GM12874 (cell line): ENCODE results near the gene PKNOX2.
A peak's percentile ranks its signal among the peaks of the same experiment; 100 is the strongest.

Experiments used
- TF ChIP-seq, protein P1 (sequence below): IDR thresholded peaks from 2 replicates; pipeline ENCODE4 v1.5.1; 2011; ENCODE audit warnings: low read depth, mild to moderate bottlenecking, control low read depth, low read length, moderate library complexity; ENCODE audit not compliant: insufficient read depth

PKNOX2 gene

DNA sequence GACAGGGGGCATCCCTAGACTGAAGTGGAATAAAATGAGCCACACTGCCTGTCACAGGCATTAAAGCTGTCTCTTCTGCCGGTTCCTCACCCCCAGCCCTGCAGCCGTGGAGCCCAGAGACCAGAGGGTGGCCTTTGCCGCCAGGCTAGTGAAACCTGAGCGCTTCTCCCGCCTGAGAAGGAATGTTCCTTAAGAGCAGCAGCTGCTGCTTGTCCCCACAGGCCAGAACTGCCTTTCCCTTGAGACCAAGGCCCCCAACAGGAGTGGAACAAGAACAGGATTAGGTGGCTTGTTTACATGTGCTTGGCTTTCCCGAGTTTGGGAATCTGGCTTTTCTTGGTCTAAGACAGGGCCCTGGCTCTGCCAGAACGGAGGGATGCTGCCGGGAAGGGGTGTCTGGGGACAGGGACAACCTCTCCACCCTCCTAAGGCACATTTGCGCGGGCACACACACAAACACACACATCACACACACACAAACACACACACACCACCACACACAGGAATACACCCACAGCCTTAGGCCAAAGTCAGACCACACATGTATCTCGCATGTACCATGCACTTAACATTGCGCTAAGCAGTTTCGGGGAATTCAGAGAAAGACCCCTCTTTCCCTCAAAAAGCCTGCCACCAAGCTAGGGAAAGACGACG lies 239.7 kb downstream of the PKNOX2 start:
- TF ChIP-seq, protein P1, sequence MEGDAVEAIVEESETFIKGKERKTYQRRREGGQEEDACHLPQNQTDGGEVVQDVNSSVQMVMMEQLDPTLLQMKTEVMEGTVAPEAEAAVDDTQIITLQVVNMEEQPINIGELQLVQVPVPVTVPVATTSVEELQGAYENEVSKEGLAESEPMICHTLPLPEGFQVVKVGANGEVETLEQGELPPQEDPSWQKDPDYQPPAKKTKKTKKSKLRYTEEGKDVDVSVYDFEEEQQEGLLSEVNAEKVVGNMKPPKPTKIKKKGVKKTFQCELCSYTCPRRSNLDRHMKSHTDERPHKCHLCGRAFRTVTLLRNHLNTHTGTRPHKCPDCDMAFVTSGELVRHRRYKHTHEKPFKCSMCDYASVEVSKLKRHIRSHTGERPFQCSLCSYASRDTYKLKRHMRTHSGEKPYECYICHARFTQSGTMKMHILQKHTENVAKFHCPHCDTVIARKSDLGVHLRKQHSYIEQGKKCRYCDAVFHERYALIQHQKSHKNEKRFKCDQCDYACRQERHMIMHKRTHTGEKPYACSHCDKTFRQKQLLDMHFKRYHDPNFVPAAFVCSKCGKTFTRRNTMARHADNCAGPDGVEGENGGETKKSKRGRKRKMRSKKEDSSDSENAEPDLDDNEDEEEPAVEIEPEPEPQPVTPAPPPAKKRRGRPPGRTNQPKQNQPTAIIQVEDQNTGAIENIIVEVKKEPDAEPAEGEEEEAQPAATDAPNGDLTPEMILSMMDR, result no peak

DNA sequence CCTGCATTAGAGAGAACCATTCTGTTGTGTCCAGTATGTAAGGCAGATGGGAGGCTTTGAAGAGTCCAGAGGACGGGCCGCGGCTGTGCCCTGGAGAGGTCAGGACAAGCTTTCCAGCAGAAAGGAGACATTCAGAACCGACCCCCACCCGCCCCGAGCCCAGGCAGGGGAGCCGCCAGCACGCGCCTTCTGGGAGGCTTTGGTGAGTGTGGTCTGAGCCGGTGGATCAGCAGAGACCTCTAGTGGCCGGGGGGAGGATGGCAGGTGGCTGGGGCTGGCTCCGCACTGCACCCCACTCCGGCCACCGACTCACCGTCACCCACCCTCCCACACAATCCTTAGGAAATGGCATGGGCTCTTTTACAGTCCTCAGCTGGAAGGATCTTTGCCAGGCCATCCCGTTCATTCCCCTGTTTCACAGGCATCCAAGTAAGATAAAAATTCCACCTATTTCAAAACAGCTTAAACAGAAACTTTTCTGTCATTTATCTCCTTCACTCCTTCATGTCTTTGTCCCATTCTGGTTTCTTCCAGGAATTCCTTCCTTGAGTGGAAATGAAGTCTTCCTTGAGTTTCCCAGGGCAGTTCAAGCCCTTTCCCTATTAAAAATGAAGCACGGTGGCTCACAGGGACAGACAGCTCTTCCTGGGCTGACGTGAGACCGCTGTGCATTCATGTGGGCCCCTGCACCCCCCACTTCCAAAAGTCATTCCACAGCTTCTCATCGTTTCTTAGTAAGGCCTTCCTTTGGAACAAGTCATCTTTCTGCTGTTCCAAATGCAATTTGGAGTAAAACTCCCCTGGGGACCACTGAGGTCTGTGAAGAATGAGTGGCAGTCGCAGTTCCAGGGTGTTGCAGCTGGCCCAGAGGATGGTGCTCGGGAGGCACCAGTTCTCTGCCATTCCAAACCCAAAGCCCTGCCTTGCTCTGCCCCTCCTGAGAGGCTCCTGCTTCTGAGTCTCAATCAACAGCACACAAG lies 240.6 kb downstream of the PKNOX2 start:
- TF ChIP-seq, protein P1, result peak; percentile 99

DNA sequence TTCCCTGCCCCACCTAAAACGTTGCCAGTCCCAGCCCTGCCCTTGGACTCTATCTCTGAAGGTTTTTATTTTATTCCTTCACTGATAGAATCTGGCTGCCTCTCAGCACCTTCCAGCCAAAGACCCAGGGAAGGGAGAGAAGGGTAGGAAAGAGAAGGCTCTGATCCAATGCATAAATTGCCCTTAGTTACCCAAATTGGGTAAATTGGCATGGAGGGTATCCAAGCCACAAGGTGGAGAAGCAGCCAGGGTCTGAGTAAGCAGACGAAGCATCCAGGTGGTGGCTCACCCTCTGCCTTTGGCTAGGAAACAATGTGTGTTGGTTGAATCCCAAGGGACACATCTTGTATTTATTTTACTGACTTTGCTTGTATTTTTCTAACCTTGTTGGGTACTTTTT lies 242.5 kb downstream of the PKNOX2 start:
- TF ChIP-seq, protein P1, result no peak

DNA sequence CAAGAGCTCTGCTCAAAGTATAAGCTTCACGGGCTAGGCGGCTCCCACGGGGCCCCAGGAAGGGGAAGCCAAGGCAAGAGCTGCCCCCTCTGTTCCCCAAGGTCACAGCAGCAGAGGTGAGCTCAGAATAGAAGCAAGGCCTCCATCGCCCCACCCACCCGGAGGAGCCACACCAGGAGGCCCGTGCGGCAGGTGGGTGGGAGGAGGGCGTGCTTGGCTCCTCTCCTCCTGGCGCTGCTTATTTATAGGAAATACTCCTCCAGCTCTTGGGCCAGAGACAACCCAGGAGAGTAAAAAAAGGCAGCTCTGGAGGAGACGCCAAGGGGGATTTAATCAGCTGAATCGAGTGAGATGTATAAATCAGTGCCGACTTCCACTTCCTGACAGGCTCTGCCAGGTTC lies 243.8 kb downstream of the PKNOX2 start:
- TF ChIP-seq, protein P1, result no peak

DNA sequence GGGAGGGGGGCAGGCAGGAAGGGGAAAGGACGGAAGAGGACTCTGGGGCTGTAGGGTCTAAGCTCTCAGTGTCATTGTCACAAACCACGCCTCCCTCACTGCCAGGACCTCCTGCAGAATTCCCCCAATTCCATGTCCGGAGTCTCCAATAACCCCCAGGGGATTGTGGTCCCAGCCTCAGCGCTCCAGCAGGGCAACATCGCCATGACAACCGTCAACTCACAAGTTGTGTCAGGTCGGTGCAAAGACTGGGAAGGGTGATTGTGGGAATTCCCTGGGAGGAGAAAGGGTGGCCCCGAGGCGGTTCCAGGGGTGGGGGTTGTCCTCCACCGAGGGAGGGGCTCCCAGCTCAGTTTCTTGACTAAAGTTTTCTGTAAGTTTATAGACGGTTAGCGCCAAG lies 245.5 kb downstream of the PKNOX2 start:
- TF ChIP-seq, protein P1, result no peak

DNA sequence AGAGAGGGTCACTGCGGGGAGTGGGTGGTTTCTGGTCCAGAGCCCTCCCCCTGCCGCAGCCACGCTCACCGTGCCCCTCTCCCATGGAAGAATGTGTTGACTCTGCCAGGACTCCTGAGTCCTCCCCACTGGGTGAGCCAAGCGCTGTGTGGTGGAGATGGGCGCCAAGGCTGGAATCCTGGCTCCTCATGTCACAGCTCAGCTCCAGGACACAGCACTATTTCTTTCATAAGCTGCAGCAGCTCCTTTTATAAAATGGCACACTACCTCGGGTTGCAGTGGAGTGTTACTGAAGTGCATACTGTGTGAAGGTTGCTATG lies 247.6 kb downstream of the PKNOX2 start:
- TF ChIP-seq, protein P1, result no peak

DNA sequence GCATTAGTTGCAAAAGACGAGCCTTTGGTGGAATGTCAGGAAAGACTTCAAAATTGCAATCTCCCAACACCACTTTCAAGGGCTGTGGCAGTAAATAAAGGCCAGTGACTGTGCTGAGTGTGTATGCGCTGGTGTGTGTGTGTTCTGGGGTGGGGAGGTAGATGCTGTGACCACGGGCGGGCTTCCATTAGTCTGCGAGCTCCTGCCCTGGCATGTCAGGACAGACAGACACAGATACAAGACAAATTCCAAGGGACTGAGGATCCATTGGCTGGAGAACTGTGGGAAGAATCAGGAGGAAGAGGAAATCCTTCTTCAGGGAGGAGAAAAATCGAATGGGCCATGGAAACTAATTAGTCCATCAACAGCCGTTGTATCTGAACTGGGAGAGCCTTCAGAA lies 248.0 kb downstream of the PKNOX2 start:
- TF ChIP-seq, protein P1, result no peak
